ENCODE results near the gene LMO1. TPM values are rescaled to one million over a fixed set of nuclear protein-coding genes. Genes with fewer than 3 reads are reported as not detected.
A peak's percentile ranks its signal among the peaks of the same experiment; 100 is the strongest.

LMO1 gene
- total RNA-seq, 1 donor from 2014 or later: 2.6 TPM

GRCh38 chr11:8229299-8230177, 34.1 kb downstream of the LMO1 start:
- DNase-seq (ENCODE audit: low spot score): no peak

- no peak for DNase-seq (ENCODE audit: low spot score)
Measured at GRCh38 chr11:8228231-8228630, 35.4 kb downstream of the LMO1 start.

GRCh38 chr11:8227156-8228152, 36.2 kb downstream of the LMO1 start:
- DNase-seq (ENCODE audit: low spot score): no peak

GRCh38 chr11:8225589-8226036, 38.1 kb downstream of the LMO1 start:
- peak; percentile 63 for DNase-seq (ENCODE audit: low spot score)

GRCh38 chr11:8224711-8225110, 39.0 kb downstream of the LMO1 start:
- no peak for DNase-seq (ENCODE audit: low spot score)

GRCh38 chr11:8224161-8224591, 39.5 kb downstream of the LMO1 start:
- DNase-seq (ENCODE audit: low spot score): no peak

- DNase-seq (ENCODE audit: low spot score): no peak
Measured at GRCh38 chr11:8223513-8223900, 40.2 kb downstream of the LMO1 start.

- no peak for DNase-seq (ENCODE audit: low spot score)
Measured at GRCh38 chr11:8222820-8223512, 40.7 kb downstream of the LMO1 start.

- no peak for DNase-seq (ENCODE audit: low spot score)
Measured at GRCh38 chr11:8221917-8222495, 41.7 kb downstream of the LMO1 start.

- DNase-seq (ENCODE audit: low spot score): no peak
Measured at GRCh38 chr11:8221046-8221723, 42.5 kb downstream of the LMO1 start.

GRCh38 chr11:8220261-8221045, 43.2 kb downstream of the LMO1 start:
- DNase-seq (ENCODE audit: low spot score): no peak

- peak; percentile 39 for DNase-seq (ENCODE audit: low spot score)
Measured at GRCh38 chr11:8219257-8220021, 44.2 kb downstream of the LMO1 start.

- DNase-seq (ENCODE audit: low spot score): no peak
Measured at GRCh38 chr11:8218840-8219239, 44.8 kb downstream of the LMO1 start.

- DNase-seq (ENCODE audit: low spot score): no peak
Measured at GRCh38 chr11:8218409-8218808, 45.3 kb downstream of the LMO1 start.

GRCh38 chr11:8217926-8218325, 45.8 kb downstream of the LMO1 start:
- DNase-seq (ENCODE audit: low spot score): peak; percentile 13

- DNase-seq (ENCODE audit: low spot score): no peak
Measured at GRCh38 chr11:8217136-8217535, 46.5 kb downstream of the LMO1 start.

GRCh38 chr11:8213376-8213775, 50.3 kb downstream of the LMO1 start:
- no peak for DNase-seq (ENCODE audit: low spot score)

- DNase-seq (ENCODE audit: low spot score): no peak
Measured at GRCh38 chr11:8209208-8209807, 54.4 kb downstream of the LMO1 start.

Data from umbilical cord (tissue), 2 donors.